HL-60 (cell line): Measurements from ENCODE around the gene ITLN2.

Experiments used
- DNase-seq, 2 experiments: peaks; one replicate each; pipeline ENCODE4 v3.0.0-alpha.2; 2010 to 2020; ENCODE audit warnings: low read depth in 1 of 2, low spot score in 1 of 2
- H3K27ac ChIP-seq: fragments of 250-450 bp; sonication (Bioruptor Pico); replicated peaks from 2 replicates; pipeline ENCODE4 v1.5.1; 2020; ENCODE audit warnings: mild to moderate bottlenecking, moderate library complexity
- H3K27me3 ChIP-seq: fragments of 250-450 bp; sonication (Bioruptor Pico); 2 replicates; pipeline ENCODE4 v1.5.1; 2021; ENCODE audit warnings: mild to moderate bottlenecking, moderate library complexity; ENCODE audit not compliant: insufficient read depth, poor library complexity, severe bottlenecking
- H3K4me3 ChIP-seq: replicated peaks from 2 replicates; pipeline ENCODE4 v1.5.1; 2011; ENCODE audit warnings: mild to moderate bottlenecking, control low read depth, low read length; ENCODE audit not compliant: insufficient read depth
- CTCF ChIP-seq: IDR thresholded peaks from one replicate; pipeline ENCODE4 v1.5.1; 2011; ENCODE audit warnings: low read length, control low read depth, inconsistent platforms; ENCODE audit not compliant: insufficient read depth
- GABPA ChIP-seq: IDR thresholded peaks from 2 replicates; pipeline ENCODE4 v1.6.1; 2012; ENCODE audit warnings: low read depth
- POLR2AphosphoS5 ChIP-seq: IDR thresholded peaks from 2 replicates; pipeline ENCODE4 v1.6.1; 2012; ENCODE audit warnings: low read depth
- REST ChIP-seq: IDR thresholded peaks from 2 replicates; pipeline ENCODE4 v1.6.1; 2012; ENCODE audit warnings: low read depth; ENCODE audit not compliant: insufficient replicate concordance
- SPI1 ChIP-seq: IDR thresholded peaks from 2 replicates; pipeline ENCODE4 v1.6.1; 2012; ENCODE audit warnings: low read depth, mild to moderate bottlenecking, borderline replicate concordance
- long read RNA-seq: library from polyadenylated mRNA; unstranded; transcript quantifications from one replicate; pipeline ENCODE4 v2.0.0, GENCODE V29; 2020

The ITLN2 gene
- long read RNA-seq, result 0 reads

- Histone ChIP-seq H3K27me3 (no peaks in the 10 kb centered on the region), H3K27ac (no peak within 1 kb of the TSS), H3K4me3 (no peak within 1 kb of the TSS)
- DNase-seq, result peak; percentile 44 to 63
- TF ChIP-seq GABPA, result no peak
- TF ChIP-seq CTCF, result peak; percentile 95
- TF ChIP-seq SPI1, result 0 out of 2 replicates have a peak, but pooled peaks have one; percentile 19
Observed at GRCh38 chr1:160954158-160955104, at the start of gene ITLN2. ITLN2 (minus strand) TSS chr1:160954809; CDS start chr1:160954741, 68 bp downstream.

- TF ChIP-seq GABPA, result no peak
- no peak for TF ChIP-seq SPI1
- no peak for TF ChIP-seq REST
- DNase-seq, result no peak
- no peaks in the 10 kb centered on the region for H3K27me3 ChIP-seq
- no peak overlapping the region for H3K27ac ChIP-seq
- no peak overlapping the region for H3K4me3 ChIP-seq
Observed at GRCh38 chr1:161001525-161001924, 46.9 kb upstream of the ITLN2 start.

GRCh38 chr1:161000736-161001480 is 46.3 kb upstream of the ITLN2 start:
- no peak overlapping the region for H3K27ac ChIP-seq
- TF ChIP-seq POLR2AphosphoS5, result no peak
- TF ChIP-seq GABPA, result no peak
- no peak for TF ChIP-seq SPI1
- no peak for TF ChIP-seq CTCF
- TF ChIP-seq REST, result no peak
- H3K4me3 ChIP-seq, result no peak overlapping the region
- no peak for DNase-seq
- H3K27me3 ChIP-seq, result no peaks in the 10 kb centered on the region

GRCh38 chr1:160999376-160999775 is 44.8 kb upstream of the ITLN2 start:
- H3K27me3 ChIP-seq, result no peaks in the 10 kb centered on the region
- no peak overlapping the region for H3K4me3 ChIP-seq
- DNase-seq, result no peak
- no peak overlapping the region for H3K27ac ChIP-seq
- TF ChIP-seq CTCF (no peak), SPI1 (no peak), GABPA (no peak), REST (no peak), POLR2AphosphoS5 (no peak)
